Stimulated activated CD4-positive, alpha-beta T cell treated with anti-CD3 and anti-CD28 coated beads, TNF-alpha, amount 100 ng/mL, for 4 hours (primary cell): ENCODE data around the gene SETMAR.

Source experiments
- DNase-seq, 3 experiments: peaks; one replicate each; pipeline ENCODE4 v3.0.0-alpha.2; 2020; ENCODE audit warnings: low read depth in 3 of 3

Gene SETMAR

DNA sequence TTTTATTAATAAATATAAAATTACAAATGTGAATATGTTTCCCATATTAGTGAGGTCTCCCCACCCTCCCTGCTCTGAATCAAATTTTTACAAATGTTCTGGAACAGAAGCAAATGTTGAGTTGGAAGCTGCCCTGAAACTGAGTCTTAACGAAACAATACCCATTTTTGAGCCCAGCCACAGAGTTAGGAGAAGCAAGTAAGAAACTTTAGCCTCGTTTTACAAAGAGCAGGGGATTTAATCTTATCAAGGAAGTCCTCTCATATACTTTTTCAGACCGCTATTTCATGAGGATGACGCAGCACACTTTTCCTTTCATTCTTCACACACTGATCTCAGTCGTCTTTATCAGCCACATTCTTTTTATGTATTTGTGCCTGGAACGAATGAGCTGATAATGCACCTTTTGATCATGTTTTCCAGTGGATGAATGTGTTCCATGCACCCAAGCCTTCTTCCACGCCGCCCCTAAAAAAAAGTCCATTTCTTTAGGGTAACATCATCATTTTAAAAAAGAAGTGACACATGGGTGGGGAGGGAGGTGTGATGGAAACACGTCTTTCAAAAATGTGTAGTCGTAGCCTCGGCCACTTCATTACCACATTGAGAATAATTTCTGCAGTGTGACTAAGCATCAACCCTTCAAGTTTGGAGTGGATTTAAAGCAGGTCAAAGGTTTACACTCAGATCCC lies 48.1 kb downstream of the SETMAR start:
- peak in 2 of 3 experiments; percentile 21 for DNase-seq

DNA sequence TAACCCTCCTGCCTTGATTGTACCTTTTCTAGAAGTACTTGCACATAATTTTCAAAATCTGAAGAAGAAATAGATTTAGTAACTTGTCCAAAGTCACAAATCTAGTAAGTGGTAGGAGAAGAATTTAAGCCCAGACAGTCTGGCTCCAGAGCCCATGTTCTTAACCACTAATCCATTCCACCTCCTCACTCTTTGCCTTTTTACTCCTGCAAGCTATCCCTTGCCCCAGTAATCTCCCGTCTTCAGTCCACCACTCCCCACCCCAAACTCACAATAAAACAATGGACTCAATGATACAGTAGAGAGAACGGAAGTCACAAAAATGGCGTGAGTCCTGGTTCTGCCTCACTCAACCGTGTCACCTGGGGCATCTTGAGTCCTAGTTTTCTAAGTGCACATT lies 48.7 kb downstream of the SETMAR start:
- DNase-seq, result no peak

GRCh38 chr3:4355401-4356219 lies 52.4 kb downstream of the SETMAR start:
- no peak for DNase-seq

- no peak for DNase-seq
Measured at GRCh38 chr3:4356220-4356540, 53.0 kb downstream of the SETMAR start.

GRCh38 chr3:4356546-4357410 lies 53.6 kb downstream of the SETMAR start:
- no peak for DNase-seq

DNA sequence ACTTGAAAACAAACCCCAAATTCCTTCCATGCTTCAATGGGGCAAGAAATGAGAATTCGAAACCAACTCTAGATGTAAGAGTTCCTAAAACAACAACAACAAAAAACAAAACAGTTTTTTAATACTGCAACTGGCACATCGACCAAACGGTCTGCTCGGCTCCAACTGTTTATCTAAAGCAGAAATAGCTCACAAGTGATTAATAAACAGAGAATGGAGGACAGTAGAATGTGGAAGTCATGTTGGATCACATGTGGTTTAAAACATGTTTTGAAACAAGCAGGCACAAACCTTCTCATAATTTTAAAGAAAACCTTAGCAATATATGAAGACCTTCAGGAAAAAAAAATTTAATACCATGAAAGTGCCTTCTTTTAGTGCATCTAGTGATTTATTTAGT lies 55.1 kb downstream of the SETMAR start:
- DNase-seq, result no peak

GRCh38 chr3:4359805-4360502 lies 56.8 kb downstream of the SETMAR start:
- DNase-seq, result no peak

GRCh38 chr3:4360817-4361216 lies 57.6 kb downstream of the SETMAR start:
- DNase-seq, result no peak

DNA sequence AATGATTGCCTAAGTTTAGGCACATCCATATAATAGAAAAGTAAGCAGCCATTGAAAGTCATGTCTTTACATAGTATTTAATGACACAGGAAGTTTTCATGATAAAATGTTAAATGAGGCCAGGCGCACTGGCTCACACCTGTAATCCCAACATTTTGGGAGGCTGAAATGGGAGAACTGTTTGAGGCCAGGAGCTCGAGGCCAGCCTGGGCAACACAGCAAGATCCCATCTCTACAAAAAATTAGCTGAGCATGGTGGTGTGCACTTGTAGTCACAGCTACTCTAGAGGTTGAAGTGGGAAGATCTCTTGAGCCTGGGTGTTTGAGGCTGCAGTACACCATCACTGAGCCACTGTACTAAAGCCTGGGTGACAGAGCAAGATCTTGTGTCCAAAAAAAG lies 59.4 kb downstream of the SETMAR start:
- no peak for DNase-seq
